GM19463 (cell line): ENCODE data around the gene NR2F6.
"Not testable (repeated sequence)": the region's sequence is repeated elsewhere in the genome, so short reads cannot be mapped to it uniquely, and the experiment has no call there.

Source experiments
- ATAC-seq: cut with Tn5 transposase; IDR thresholded peaks from one replicate; pipeline ENCODE4 v1.9.1; 2021; ENCODE audit warnings: mild to moderate bottlenecking, moderate library complexity; ENCODE audit not compliant: unreplicated experiment

Gene NR2F6

DNA sequence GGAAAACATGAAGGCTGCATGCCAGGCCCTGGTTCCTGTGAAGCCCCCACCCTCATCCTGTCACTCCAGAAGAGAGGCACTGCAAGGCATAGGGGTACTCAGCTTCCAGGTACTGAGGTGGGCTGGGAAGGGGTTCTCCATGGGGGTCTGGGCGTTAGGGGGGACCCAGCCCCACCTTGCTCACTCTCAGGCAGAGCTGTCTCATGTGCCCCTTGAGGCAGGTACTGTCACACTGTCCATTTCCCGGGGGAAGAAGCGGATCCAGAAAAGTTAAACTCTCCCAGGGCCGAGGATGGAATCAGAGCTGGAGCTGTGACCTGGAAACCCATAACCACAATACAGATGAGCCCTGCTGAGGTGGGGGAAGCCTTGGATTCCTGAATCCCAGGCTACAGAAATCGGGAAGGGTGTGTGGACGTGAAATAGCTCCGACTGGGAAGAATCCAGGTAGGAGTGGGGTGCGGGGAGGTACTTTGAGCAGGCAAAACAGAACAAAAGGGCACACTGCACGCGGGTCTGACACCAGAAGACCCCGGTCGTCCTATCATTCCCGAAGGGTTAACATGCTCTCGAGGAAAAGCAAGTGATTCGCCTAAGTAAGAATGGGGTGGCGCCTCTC is 31.1 kb downstream of the NR2F6 start:
- ATAC-seq = no peak

- no peak for ATAC-seq
These were observed 32.4 kb downstream of the NR2F6 start for GRCh38 chr19:17213334-17213733.

- no peak for ATAC-seq
These were observed 33.9 kb downstream of the NR2F6 start for GRCh38 chr19:17211547-17212446.

DNA sequence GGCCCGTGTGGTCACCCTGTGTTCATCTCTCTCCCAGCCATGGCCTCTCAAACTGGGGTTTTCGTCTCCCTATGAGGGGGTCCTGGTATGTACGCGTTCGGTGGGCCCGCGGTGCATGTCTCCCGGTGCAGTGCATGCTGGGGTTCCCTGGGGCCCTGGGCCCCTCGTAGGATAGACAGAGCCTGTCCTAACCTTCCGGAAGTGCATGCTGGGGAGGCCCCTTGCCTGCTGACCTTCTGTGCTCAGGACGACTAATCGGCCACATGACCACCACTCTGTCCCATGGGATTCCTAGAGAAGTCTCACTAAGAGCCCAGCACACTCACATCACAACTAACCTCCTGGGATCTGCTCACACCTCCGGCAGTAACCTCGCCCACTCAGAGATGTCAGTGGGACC is 35.4 kb downstream of the NR2F6 start:
- no peak for ATAC-seq

DNA sequence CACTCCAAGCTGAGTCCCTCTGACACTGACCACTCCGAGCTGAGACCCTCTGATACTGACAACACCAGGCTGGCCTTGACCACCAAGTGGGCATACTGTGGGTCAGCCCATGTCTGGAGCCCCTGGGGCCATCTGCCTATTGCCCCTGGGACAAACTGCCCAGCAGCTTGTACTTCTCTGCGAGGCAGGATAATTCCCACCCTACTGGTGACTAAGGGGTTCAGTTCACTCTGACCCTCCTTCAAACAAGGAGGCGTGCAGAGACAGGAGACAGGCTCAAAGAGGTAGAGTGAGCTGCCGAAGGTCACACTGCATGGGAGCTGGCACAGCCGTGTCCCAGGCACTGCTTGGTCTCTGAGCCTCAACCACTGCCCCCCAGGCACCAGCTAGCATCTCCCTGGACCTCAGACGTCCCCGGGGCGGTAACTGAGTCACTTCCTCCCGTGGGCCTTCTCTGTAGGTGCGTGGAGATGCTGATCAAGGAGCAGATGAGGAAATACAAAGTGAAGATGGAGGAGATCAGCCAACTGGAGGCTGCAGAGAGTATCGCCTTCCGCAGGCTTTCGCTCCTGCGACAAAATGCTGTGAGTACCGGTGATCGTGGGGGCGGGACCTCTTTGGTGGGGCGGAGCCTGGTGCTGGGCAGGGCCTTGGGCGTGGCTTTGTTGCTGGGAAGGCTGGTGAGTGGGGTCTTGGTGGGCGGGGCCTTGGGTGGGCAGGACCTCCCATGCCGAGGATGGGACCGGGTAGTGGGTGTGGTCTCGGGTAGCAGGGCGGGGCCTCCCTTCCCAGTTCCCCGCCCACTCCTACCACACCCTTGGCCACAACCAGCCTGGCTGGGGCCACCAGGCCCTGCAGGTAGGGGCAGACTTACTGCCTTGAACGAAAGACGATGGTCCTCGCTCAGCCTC is 36.3 kb downstream of the NR2F6 start:
- no peak for ATAC-seq

GRCh38 chr19:17206736-17207581 is 38.8 kb downstream of the NR2F6 start:
- no peak for ATAC-seq

- ATAC-seq = no peak
These were observed 40.2 kb downstream of the NR2F6 start for GRCh38 chr19:17205237-17206140.

- ATAC-seq = no peak
These were observed 43.0 kb downstream of the NR2F6 start for GRCh38 chr19:17202713-17203112.

DNA sequence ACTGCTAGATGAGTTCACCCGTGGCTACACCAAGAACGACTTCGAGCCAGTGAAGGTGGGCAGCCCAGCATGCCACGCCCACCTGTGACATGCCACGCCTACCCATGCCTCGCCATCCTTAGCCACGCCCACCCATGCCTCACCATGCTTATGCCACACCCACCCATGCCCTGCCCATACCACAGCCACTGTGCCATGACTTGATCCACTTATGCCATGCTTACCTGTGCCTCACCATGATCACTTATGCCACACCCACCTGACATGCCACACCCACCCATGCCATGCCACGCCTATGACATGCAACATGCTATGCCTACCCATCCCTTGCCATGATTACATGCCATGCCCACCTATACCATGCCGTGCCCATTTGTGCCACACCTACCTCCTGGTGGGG is 43.5 kb downstream of the NR2F6 start:
- no peak for ATAC-seq

GRCh38 chr19:17200408-17201079 is 45.2 kb downstream of the NR2F6 start:
- ATAC-seq = no peak

DNA sequence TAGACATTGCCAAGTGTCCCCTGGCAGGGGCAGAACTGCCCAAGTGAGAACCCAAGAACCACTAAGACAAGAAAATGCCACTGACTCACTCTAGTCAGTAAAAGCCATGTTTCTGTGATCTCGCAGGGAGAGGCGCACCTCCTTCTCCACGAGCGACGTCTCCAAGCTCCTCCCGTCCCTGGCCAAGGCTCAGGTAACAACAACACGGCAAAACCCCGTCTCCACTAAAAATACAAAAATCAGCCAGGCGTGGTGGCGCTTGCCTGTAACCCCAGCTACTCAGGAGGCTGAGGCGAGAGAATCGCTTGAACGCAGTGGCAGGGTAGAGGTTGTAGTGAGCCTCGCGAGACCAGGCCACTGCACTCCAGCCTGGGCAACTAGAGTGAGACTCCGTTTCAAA is 48.1 kb downstream of the NR2F6 start:
- no peak for ATAC-seq

- ATAC-seq = no peak
These were observed 49.1 kb downstream of the NR2F6 start for GRCh38 chr19:17196610-17197009.

DNA sequence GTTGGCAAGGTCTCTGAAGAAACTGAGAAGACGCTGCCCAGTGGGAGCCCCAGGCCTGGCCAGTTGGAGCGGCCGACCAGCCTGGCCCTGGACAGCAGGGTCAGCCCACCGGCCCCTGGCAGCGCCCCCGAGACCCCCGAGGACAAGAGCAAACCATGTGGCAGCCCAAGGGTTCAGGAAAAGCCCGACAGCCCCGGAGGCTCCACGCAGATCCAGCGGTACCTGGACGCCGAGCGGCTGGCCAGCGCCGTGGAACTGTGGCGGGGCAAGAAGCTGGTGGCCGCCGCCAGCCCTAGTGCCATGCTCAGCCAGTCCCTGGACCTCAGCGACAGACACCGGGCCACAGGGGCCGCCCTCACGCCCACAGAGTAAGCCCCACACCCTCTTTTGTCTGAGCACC is 50.6 kb downstream of the NR2F6 start:
- ATAC-seq = no peak

DNA sequence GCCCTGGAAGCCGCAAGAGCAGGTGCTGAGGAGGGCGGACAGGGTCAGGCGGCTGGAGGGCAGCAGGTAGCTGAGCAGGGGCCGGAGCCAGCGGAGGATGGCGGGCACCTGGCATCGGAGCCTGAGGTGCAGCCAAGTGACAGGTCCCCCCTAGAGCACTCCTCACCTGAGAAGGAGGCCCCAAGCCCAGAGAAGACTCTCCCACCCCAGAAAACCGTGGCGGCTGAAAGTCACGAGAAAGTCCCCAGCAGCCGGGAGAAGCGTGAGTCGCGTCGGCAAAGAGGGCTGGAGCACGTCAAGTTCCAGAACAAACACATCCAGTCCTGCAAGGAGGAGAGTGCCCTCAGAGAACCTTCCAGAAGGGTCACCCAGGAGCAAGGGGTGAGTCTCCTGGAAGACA is 51.1 kb downstream of the NR2F6 start:
- no peak for ATAC-seq

DNA sequence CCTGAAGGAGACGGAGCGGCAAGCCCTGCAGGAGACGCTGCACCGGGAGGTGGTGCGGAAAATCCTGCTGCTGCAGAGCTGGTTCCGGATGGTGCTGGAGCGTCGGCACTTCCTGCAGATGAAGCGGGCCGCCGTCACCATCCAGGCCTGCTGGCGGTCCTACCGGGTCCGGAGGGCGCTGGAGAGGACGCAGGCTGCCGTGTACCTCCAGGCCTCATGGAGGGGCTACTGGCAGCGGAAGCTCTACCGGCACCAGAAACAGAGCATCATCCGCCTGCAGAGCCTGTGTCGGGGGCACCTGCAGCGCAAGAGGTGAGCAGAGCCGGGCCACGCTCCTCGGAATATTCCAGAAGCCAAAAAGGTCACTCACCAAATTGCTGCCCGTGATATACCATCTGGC is 53.0 kb downstream of the NR2F6 start:
- ATAC-seq = no peak

DNA sequence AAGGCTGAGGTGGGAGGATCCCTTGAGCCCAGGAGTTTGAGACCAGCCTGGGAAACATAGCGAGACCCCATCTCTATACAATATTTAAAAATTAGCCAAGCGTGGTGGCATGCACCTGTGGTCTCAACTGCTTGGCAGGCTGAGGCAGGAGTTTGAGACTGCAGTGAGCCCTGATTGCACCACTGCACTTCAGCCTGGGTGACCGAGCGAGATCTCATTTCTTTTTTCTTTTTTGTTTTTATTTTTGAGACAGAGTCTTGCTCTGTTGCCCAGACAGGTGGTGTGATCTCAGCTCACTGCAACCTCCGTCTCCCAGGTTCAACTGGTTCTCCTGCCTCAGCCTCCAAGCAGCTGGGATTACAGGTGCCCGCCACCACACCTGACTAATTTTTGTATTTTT is 54.0 kb downstream of the NR2F6 start:
- not testable (repeated sequence) for ATAC-seq

DNA sequence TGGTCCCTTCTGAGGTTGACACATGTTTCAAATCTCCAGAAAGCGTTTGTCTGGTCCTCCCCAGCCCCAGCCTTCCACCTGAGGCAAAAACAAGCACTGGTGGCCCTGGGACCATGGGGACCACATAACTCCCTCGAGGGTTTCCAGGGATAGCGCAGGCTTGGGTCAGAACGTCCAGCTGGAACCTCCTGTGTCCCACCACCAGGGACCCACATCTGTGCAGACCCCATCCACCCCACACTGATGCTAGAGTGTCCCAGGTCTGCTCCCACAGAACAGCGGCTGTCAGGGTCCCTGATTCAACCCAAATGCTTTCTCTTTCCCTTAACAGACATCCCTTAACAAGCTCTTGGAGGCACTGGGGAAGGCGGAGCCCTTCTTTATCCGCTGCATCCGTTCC is 60.1 kb downstream of the NR2F6 start:
- ATAC-seq = no peak

DNA sequence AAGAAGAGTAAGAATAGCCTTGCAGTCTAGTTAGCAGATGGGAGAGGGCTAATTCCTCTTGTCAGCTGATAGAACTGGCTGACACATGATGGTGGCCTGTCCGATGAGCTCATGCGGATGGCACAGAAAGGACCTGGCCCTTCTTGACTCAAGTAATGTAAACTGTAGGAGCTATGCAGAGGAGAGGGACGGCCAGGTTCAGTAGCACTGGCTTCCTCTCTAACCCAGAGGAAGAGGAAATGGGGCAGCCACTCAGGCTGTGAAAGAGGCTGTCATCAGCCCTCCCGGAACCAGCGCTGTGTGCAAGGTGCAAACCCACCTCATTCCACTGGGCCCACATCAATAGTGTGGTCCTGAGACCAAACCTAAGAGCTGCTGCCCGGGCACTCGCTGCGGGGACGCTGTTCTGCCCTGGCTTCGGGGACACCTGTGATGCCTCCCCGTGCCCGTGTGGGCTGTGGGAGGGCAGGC is 61.3 kb downstream of the NR2F6 start:
- no peak for ATAC-seq

DNA sequence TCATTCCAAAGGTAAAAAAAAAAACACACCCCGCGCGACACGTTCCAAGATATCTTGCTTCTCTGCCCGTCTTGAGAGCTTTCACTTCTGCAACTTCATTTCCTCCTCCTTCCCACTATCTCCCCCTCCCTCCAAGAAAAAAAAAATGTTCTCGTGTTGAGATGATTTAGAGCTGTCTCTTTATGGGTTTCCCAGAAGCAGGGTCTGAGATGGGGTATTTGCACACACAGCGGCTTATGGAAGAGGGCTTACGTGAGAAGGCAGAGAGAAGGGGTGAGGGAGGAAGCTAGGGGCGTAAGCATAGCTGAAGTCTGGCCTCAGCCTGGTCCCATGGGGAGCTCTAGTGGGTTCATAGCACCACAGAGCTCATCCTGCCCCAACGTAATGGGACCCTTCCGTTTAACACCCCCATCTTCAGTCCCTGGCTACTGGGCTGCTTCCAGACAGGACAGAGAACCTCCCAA is 61.8 kb downstream of the NR2F6 start:
- ATAC-seq = no peak
